Measurements from ENCODE around the gene CUL9.

GRCh38 chr6:43240950-43241349 lies 59.0 kb downstream of the CUL9 start:
- TF ChIP-seq EP300 (IDR thresholded peaks at IDR 0.05), result no peak
- no peak for TF ChIP-seq POLR2A (IDR thresholded peaks at IDR 0.05; ENCODE audit: low read depth)
